Mesendoderm (in vitro differentiated cells): ENCODE results near the gene ARHGEF17.

Experiments used
- DNase-seq: peaks from one replicate; pipeline ENCODE4 v3.0.0; 2013
- H2AK5ac ChIP-seq: 2 replicates; pipeline ENCODE4 v1.6.1; 2013; ENCODE audit warnings: low read length, inconsistent platforms
- H2BK120ac ChIP-seq: 2 replicates; pipeline ENCODE4 v1.6.1; 2013; ENCODE audit warnings: low read depth, mild to moderate bottlenecking, low read length, moderate library complexity, mixed read lengths
- H2BK15ac ChIP-seq: replicated peaks from 2 replicates; pipeline ENCODE4 v1.6.1; 2013; ENCODE audit warnings: low read depth, mild to moderate bottlenecking, moderate library complexity
- H2BK5ac ChIP-seq: 2 replicates; pipeline ENCODE4 v1.6.1; 2013; ENCODE audit warnings: low read length, inconsistent platforms
- H3K18ac ChIP-seq: 2 replicates; pipeline ENCODE4 v1.6.1; 2013; ENCODE audit warnings: mild to moderate bottlenecking, low read length, mixed read lengths
- H3K23ac ChIP-seq: one replicate; pipeline ENCODE4 v1.6.1; 2013; ENCODE audit warnings: low read length
- H3K27ac ChIP-seq: 2 replicates; pipeline ENCODE4 v1.5.1; 2013; ENCODE audit warnings: low read depth, mild to moderate bottlenecking, inconsistent platforms, low read length, moderate library complexity
- H3K27me3 ChIP-seq: 2 replicates; pipeline ENCODE4 v1.6.1; 2013; ENCODE audit warnings: low read length, control low read depth, mild to moderate bottlenecking, inconsistent platforms; ENCODE audit not compliant: insufficient read depth, poor library complexity
- H3K36me3 ChIP-seq: 2 replicates; pipeline ENCODE4 v1.6.1; 2013; ENCODE audit warnings: low read length, inconsistent platforms; ENCODE audit not compliant: control insufficient read depth, insufficient read depth
- H3K4ac ChIP-seq: one replicate; pipeline ENCODE4 v1.6.1; 2013; ENCODE audit warnings: low read depth, mild to moderate bottlenecking, low read length, moderate library complexity
- H3K4me1 ChIP-seq: 2 replicates; pipeline ENCODE4 v1.6.1; 2013; ENCODE audit warnings: low read depth, low read length, inconsistent platforms; ENCODE audit not compliant: control insufficient read depth
- H3K4me2 ChIP-seq: 2 replicates; pipeline ENCODE4 v1.6.1; 2013; ENCODE audit warnings: low read length
- H3K4me3 ChIP-seq: 2 replicates; pipeline ENCODE4 v1.5.1; 2013; ENCODE audit warnings: mild to moderate bottlenecking, low read length
- H3K56ac ChIP-seq: one replicate; pipeline ENCODE4 v1.6.1; 2013; ENCODE audit warnings: low read length
- H3K79me1 ChIP-seq: 2 replicates; pipeline ENCODE4 v1.6.1; 2013; ENCODE audit warnings: low read length, inconsistent platforms
- H3K79me2 ChIP-seq: 2 replicates; pipeline ENCODE4 v1.6.1; 2013; ENCODE audit warnings: mild to moderate bottlenecking, low read length; ENCODE audit not compliant: control insufficient read depth, insufficient read depth
- H3K9ac ChIP-seq: 2 replicates; pipeline ENCODE4 v1.6.1; 2013; ENCODE audit warnings: low read length, inconsistent platforms
- H4K5ac ChIP-seq: one replicate; pipeline ENCODE4 v1.6.1; 2013; ENCODE audit warnings: low read length
- H4K8ac ChIP-seq: one replicate; pipeline ENCODE4 v1.6.1; 2013; ENCODE audit warnings: low read depth, mild to moderate bottlenecking, control low read depth, low read length, moderate library complexity
- WGBS: extraction: QIAGEN DNeasy Blood & Tissue Kit; methylation state at CpG from one replicate; pipeline ENCODE4 v1.1.7; 2013; ENCODE audit warnings: low lambda C conversion rate, missing lambda C conversion rate; ENCODE audit not compliant: insufficient coverage; ENCODE audit errors: extremely low coverage; 5-methylcytosine and 5-hydroxymethylcytosine counted together

Gene ARHGEF17

GRCh38 chr11:73400293-73400692 lies 92.2 kb downstream of the ARHGEF17 start:
- no peak for DNase-seq
- Histone ChIP-seq H2BK120ac (no peak overlapping the region), H3K4me2 (no peak overlapping the region), H3K56ac (no peak overlapping the region), H3K27me3 (no peaks in the 10 kb centered on the region), H2BK15ac (no peak overlapping the region), H3K18ac (no peak overlapping the region), H3K27ac (no peak overlapping the region), H2AK5ac (no peak overlapping the region), H3K9ac (no peak overlapping the region), H4K5ac (no peak overlapping the region), H3K4me3 (no peak overlapping the region), H3K4ac (no peak overlapping the region), H3K79me1 (no peaks in the 10 kb centered on the region), H3K23ac (no peak overlapping the region), H4K8ac (no peak overlapping the region), H2BK5ac (no peak overlapping the region), H3K36me3 (no peaks in the 10 kb centered on the region), H3K4me1 (no peaks in the 10 kb centered on the region), H3K79me2 (no peaks in the 10 kb centered on the region)
- WGBS = no CpG with 5 or more reads among the region's 6 CpGs

- H3K4me1 ChIP-seq = no peaks in the 10 kb centered on the region
- H3K9ac ChIP-seq = no peak overlapping the region
- H2BK5ac ChIP-seq = no peak overlapping the region
- no peak overlapping the region for H2AK5ac ChIP-seq
- no peak overlapping the region for H4K8ac ChIP-seq
- H3K4ac ChIP-seq = no peak overlapping the region
- no peaks in the 10 kb centered on the region for H3K79me2 ChIP-seq
- no peak overlapping the region for H4K5ac ChIP-seq
- no peak overlapping the region for H3K4me2 ChIP-seq
- H3K79me1 ChIP-seq = no peaks in the 10 kb centered on the region
- H3K18ac ChIP-seq = no peak overlapping the region
- H2BK120ac ChIP-seq = no peak overlapping the region
- no peak overlapping the region for H3K23ac ChIP-seq
- no peaks in the 10 kb centered on the region for H3K27me3 ChIP-seq
- no peak overlapping the region for H3K4me3 ChIP-seq
- H3K36me3 ChIP-seq = peaks cover 2% of the 10 kb centered on the region
- no peak overlapping the region for H2BK15ac ChIP-seq
- no peak overlapping the region for H3K27ac ChIP-seq
- no CpG with 5 or more reads among the region's 3 CpGs for WGBS
- peak; percentile 37 for DNase-seq
- no peak overlapping the region for H3K56ac ChIP-seq
Measured at GRCh38 chr11:73401217-73401923, 93.3 kb downstream of the ARHGEF17 start.

GRCh38 chr11:73401924-73402833 lies 94.1 kb downstream of the ARHGEF17 start:
- H3K4me2 ChIP-seq = no peak overlapping the region
- H3K4ac ChIP-seq = no peak overlapping the region
- no peak overlapping the region for H2AK5ac ChIP-seq
- H2BK120ac ChIP-seq = no peak overlapping the region
- H4K5ac ChIP-seq = no peak overlapping the region
- H3K4me3 ChIP-seq = no peak overlapping the region
- no peak overlapping the region for H3K27ac ChIP-seq
- no peaks in the 10 kb centered on the region for H3K79me2 ChIP-seq
- H3K79me1 ChIP-seq = no peaks in the 10 kb centered on the region
- H2BK5ac ChIP-seq = no peak overlapping the region
- H4K8ac ChIP-seq = no peak overlapping the region
- no CpG with 5 or more reads among the region's 15 CpGs for WGBS
- H3K23ac ChIP-seq = no peak overlapping the region
- H3K4me1 ChIP-seq = no peaks in the 10 kb centered on the region
- H3K56ac ChIP-seq = no peak overlapping the region
- H3K27me3 ChIP-seq = no peaks in the 10 kb centered on the region
- H3K36me3 ChIP-seq = peaks cover 2% of the 10 kb centered on the region
- DNase-seq = no peak
- no peak overlapping the region for H3K9ac ChIP-seq
- no peak overlapping the region for H3K18ac ChIP-seq
- H2BK15ac ChIP-seq = no peak overlapping the region

GRCh38 chr11:73402834-73403185 lies 94.7 kb downstream of the ARHGEF17 start:
- no peaks in the 10 kb centered on the region for H3K27me3 ChIP-seq
- WGBS = no CpG with 5 or more reads among the region's 1 CpG
- H3K23ac ChIP-seq = no peak overlapping the region
- H3K4me2 ChIP-seq = no peak overlapping the region
- no peaks in the 10 kb centered on the region for H3K4me1 ChIP-seq
- H3K36me3 ChIP-seq = peaks cover 2% of the 10 kb centered on the region
- peak; percentile 45 for DNase-seq
- H3K9ac ChIP-seq = no peak overlapping the region
- no peak overlapping the region for H3K4me3 ChIP-seq
- no peak overlapping the region for H3K27ac ChIP-seq
- no peak overlapping the region for H2BK120ac ChIP-seq
- H3K56ac ChIP-seq = no peak overlapping the region
- no peak overlapping the region for H3K18ac ChIP-seq
- no peak overlapping the region for H2BK5ac ChIP-seq
- H4K5ac ChIP-seq = no peak overlapping the region
- H3K79me2 ChIP-seq = no peaks in the 10 kb centered on the region
- no peak overlapping the region for H2AK5ac ChIP-seq
- no peaks in the 10 kb centered on the region for H3K79me1 ChIP-seq
- no peak overlapping the region for H2BK15ac ChIP-seq
- H3K4ac ChIP-seq = no peak overlapping the region
- no peak overlapping the region for H4K8ac ChIP-seq

GRCh38 chr11:73403541-73403940 lies 95.5 kb downstream of the ARHGEF17 start:
- H3K9ac ChIP-seq = no peak overlapping the region
- WGBS = no CpG with 5 or more reads among the region's 5 CpGs

More at GRCh38 chr11:73403541-73403940, 95.5 kb downstream of the ARHGEF17 start:
- H3K23ac ChIP-seq = no peak overlapping the region
- H2BK120ac ChIP-seq = no peak overlapping the region
- peaks cover 2% of the 10 kb centered on the region for H3K36me3 ChIP-seq
- no peaks in the 10 kb centered on the region for H3K79me1 ChIP-seq
- DNase-seq = no peak
- H3K4me2 ChIP-seq = no peak overlapping the region
- no peak overlapping the region for H4K5ac ChIP-seq
- H3K4me3 ChIP-seq = no peak overlapping the region
- no peak overlapping the region for H4K8ac ChIP-seq
- H3K27me3 ChIP-seq = no peaks in the 10 kb centered on the region
- H2AK5ac ChIP-seq = no peak overlapping the region
- no peak overlapping the region for H3K4ac ChIP-seq
- H3K4me1 ChIP-seq = no peaks in the 10 kb centered on the region
- no peak overlapping the region for H3K27ac ChIP-seq
- H3K79me2 ChIP-seq = no peaks in the 10 kb centered on the region
- no peak overlapping the region for H2BK5ac ChIP-seq
- no peak overlapping the region for H3K56ac ChIP-seq
- no peak overlapping the region for H3K18ac ChIP-seq
- H2BK15ac ChIP-seq = no peak overlapping the region
